PC-3 (cell line): ENCODE data around the gene CEP41. TPM values are rescaled to one million over a fixed set of nuclear protein-coding genes. Genes with fewer than 3 reads are reported as not detected.

Experiments
- ATAC-seq: fragments of 200-7000 bp; cut with Tn5 transposase; 2 replicates; pipeline ENCODE4 v1.9.1; 2020; ENCODE audit warnings: mild to moderate bottlenecking, moderate library complexity
- BruUV-seq: library from RNA; stranded (reverse); fragments of 400-500 nt; replicated peaks from 2 replicates; lab custom pipeline; 2021; lab: Mats Ljungman, UMichigan
- CTCF ChIA-PET: fragments of 300-600 bp; sonication (Branson Sonifier 250); formaldehyde crosslinking; loops from one replicate; lab custom pipeline; 2022; ENCODE audit warnings: antibody characterized with exemption; lab: Charles Lee
- POLR2A ChIA-PET: fragments of 300-600 bp; sonication (Branson Sonifier 250); formaldehyde crosslinking; loops from one replicate; lab custom pipeline; 2022; ENCODE audit warnings: antibody characterized with exemption; ENCODE audit not compliant: unreplicated experiment; lab: Charles Lee
- DNase-seq: peaks from one replicate; pipeline ENCODE4 v3.0.0-alpha.2; 2015
- H2AFZ ChIP-seq: fragments of 300-600 bp; sonication (generic); 2 replicates; pipeline ENCODE4 v1.6.0; 2016; ENCODE audit warnings: antibody characterized with exemption, low read length
- H3F3A ChIP-seq: fragments of 300-600 bp; sonication (generic); one replicate; pipeline ENCODE4 v1.6.0; 2017; ENCODE audit warnings: antibody characterized with exemption, low read length, control low read depth, mild to moderate bottlenecking; ENCODE audit not compliant: unreplicated experiment
- H3K27ac ChIP-seq: fragments of 300-600 bp; sonication (generic); 2 replicates; pipeline ENCODE4 v1.5.1; 2016; ENCODE audit warnings: mild to moderate bottlenecking, low read length
- H3K27me3 ChIP-seq: fragments of 300-600 bp; sonication (generic); 2 replicates; pipeline ENCODE4 v1.6.1; 2016; ENCODE audit warnings: low read length, mixed read lengths
- H3K36me3 ChIP-seq: fragments of 300-600 bp; sonication (generic); 2 replicates; pipeline ENCODE4 v1.6.1; 2016; ENCODE audit warnings: low read depth, mixed run types, low read length, mixed read lengths
- H3K4me1 ChIP-seq: fragments of 300-600 bp; sonication (generic); 2 replicates; pipeline ENCODE4 v1.5.1; 2016; ENCODE audit warnings: low read length; ENCODE audit not compliant: insufficient read depth
- H3K4me2 ChIP-seq: fragments of 300-600 bp; sonication (generic); 2 replicates; pipeline ENCODE4 v1.6.0; 2016; ENCODE audit warnings: low read length
- H3K4me3 ChIP-seq: fragments of 300-600 bp; sonication (generic); 2 replicates; pipeline ENCODE4 v1.5.1; 2016; ENCODE audit warnings: mild to moderate bottlenecking, low read length, mixed read lengths
- H3K79me2 ChIP-seq: fragments of 300-600 bp; sonication (generic); 2 replicates; pipeline ENCODE4 v1.6.1; 2017; ENCODE audit warnings: low read length, mixed read lengths
- H3K9ac ChIP-seq: fragments of 300-600 bp; sonication (generic); 2 replicates; pipeline ENCODE4 v1.6.0; 2016; ENCODE audit warnings: mild to moderate bottlenecking, low read length
- H3K9me2 ChIP-seq: fragments of 300-600 bp; sonication (generic); replicated peaks from 2 replicates; pipeline ENCODE4 v1.6.1; 2016; ENCODE audit warnings: mixed run types, low read length, mixed read lengths
- H3K9me3 ChIP-seq: fragments of 300-600 bp; sonication (generic); 2 replicates; pipeline ENCODE4 v1.6.1; 2016; ENCODE audit warnings: low read length, mixed read lengths
- H4K20me1 ChIP-seq: fragments of 300-600 bp; sonication (generic); 2 replicates; pipeline ENCODE4 v1.6.1; 2016; ENCODE audit warnings: low read length, mixed read lengths
- EZH2 ChIP-seq: fragments of 300-600 bp; sonication (generic); IDR thresholded peaks from one replicate; pipeline ENCODE4 v1.6.1; 2017; ENCODE audit warnings: antibody characterized with exemption, mild to moderate bottlenecking, low read length; ENCODE audit not compliant: unreplicated experiment
- EZH2phosphoT487 ChIP-seq: fragments of 300-600 bp; sonication (generic); IDR thresholded peaks from 2 replicates; pipeline ENCODE4 v1.6.1; 2018; ENCODE audit warnings: mild to moderate bottlenecking, antibody characterized with exemption, low read length, borderline replicate concordance
- intact Hi-C: fragments of 100-400 bp; cut with micrococcal nuclease; formaldehyde crosslinking; loops from 2 replicates; pipeline ENCODE4 v1.9.0; 2023
- total RNA-seq: library from RNA; depleted of rRNA; stranded (reverse); fragments of >200 nt; gene quantifications from 2 replicates; pipeline ENCODE4 v1.2.3, GENCODE V29; 2014
- TF ChIP-seq, protein P1 (sequence below): fragments of 300-600 bp; sonication (generic); conservative IDR thresholded peaks from 2 replicates; pipeline ENCODE4 v1.5.1; 2017; ENCODE audit warnings: antibody characterized with exemption, low read depth, mild to moderate bottlenecking, low read length

CEP41 gene
- total RNA-seq, 1 experiment from 2014 or later = 10.4 TPM

DNA sequence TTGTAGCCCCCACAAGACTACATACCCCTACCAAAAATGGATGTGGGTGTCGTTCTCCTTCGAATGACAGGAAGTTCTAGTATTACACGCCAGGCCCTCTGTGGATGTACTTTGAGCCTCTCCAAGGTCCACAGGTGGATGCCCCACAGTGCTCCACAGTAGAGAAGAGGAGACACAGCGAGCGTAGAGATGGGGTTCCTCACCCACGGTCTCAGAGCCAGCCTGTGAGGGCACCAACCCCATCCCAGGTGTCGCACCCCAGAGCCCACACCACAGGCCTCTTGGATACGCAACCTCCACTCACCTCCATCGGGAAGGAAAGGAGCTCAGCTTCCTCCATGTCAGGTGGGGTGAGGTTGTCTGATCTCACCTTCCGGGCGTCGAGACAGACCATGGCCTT lies 93.9 kb downstream of the CEP41 start:
- Histone ChIP-seq H4K20me1 (no peaks in the 10 kb centered on the region), H2AFZ (no peak overlapping the region), H3K4me1 (no peaks in the 10 kb centered on the region), H3K36me3 (no peaks in the 10 kb centered on the region), H3K9me2 (no peaks in the 10 kb centered on the region), H3K27ac (no peak overlapping the region), H3F3A (no peaks in the 10 kb centered on the region), H3K9ac (no peak overlapping the region), H3K27me3 (no peaks in the 10 kb centered on the region), H3K4me3 (no peak overlapping the region), H3K4me2 (no peak overlapping the region), H3K79me2 (no peaks in the 10 kb centered on the region), H3K9me3 (no peaks in the 10 kb centered on the region)
- no TSS peak for BruUV-seq
- DNase-seq (no peak), ATAC-seq (no peak)
- intact Hi-C loops = no loop called here
- ChIA-PET CTCF (no interaction called here), POLR2A (no interaction called here)
- TF ChIP-seq EZH2phosphoT487 = no peak
- TF ChIP-seq, protein P1, sequence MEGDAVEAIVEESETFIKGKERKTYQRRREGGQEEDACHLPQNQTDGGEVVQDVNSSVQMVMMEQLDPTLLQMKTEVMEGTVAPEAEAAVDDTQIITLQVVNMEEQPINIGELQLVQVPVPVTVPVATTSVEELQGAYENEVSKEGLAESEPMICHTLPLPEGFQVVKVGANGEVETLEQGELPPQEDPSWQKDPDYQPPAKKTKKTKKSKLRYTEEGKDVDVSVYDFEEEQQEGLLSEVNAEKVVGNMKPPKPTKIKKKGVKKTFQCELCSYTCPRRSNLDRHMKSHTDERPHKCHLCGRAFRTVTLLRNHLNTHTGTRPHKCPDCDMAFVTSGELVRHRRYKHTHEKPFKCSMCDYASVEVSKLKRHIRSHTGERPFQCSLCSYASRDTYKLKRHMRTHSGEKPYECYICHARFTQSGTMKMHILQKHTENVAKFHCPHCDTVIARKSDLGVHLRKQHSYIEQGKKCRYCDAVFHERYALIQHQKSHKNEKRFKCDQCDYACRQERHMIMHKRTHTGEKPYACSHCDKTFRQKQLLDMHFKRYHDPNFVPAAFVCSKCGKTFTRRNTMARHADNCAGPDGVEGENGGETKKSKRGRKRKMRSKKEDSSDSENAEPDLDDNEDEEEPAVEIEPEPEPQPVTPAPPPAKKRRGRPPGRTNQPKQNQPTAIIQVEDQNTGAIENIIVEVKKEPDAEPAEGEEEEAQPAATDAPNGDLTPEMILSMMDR = no peak

DNA sequence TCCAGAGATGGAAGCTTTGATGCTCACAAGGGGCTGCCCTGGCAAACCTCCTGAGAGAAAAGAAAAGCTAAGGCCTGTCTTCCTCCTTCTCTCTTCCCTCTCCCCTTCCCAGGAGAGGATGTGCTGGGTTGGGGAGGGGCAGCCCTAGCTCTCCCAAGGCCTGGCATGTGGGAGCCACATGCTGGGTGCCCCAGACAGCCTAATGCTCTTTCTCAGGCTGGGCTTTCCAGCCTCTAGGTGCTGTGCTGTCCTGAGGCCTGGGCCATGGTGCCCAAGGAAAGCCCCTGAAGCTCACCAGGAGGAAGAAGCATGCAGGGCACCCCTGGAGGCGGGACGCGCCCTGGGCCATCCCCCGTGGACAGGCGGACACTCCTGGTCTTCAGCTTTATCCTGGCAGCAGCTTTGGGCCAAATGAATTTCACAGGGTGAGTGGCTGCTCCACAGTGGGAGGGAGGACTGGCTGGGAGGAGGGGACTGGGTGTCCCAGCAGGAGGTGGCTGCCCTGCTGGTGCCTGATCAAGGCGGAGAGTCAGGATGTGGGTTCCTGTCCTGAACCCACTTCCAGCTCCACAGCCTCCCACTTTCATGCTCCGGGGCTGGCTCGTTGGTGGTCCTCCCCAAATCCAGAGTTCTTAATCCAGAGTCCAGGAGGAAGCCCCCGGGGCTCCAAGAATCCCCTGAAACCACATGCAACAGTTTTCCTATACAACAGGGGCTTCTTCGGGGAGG lies 94.5 kb downstream of the CEP41 start:
- POLR2A ChIA-PET = no interaction called here

DNA sequence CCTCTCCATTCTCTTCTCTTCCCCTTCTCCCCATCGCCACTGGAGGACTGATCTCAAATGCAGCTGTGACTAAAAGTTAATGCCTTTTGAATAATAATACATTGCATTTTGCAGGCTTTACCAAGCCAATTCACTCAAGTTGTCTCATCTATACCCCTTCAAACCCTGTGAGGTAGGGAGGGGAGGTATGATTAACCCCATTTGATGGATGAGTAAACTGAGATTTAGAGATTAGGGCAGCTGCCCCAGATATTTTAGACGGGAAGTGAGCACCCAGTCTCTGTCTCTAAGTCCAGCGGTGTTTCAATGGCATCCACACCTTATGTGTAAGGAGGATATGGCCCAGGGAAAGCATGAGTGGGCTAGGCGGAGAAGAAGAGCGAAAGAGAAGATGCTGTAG lies 95.1 kb downstream of the CEP41 start:
- Histone ChIP-seq H3K79me2 (no peaks in the 10 kb centered on the region), H4K20me1 (no peaks in the 10 kb centered on the region), H3K36me3 (no peaks in the 10 kb centered on the region), H3K9me2 (no peaks in the 10 kb centered on the region), H3K27me3 (no peaks in the 10 kb centered on the region), H3K9ac (no peak overlapping the region), H3K27ac (no peak overlapping the region), H2AFZ (no peak overlapping the region), H3K9me3 (no peaks in the 10 kb centered on the region), H3K4me1 (no peaks in the 10 kb centered on the region), H3K4me3 (no peak overlapping the region), H3K4me2 (no peak overlapping the region), H3F3A (no peaks in the 10 kb centered on the region)
- ATAC-seq = no peak
- TF ChIP-seq EZH2phosphoT487 = no peak
- TF ChIP-seq, protein P1 = no peak
- no peak for TF ChIP-seq EZH2
- intact Hi-C loops = no loop called here
- no peak for DNase-seq
- ChIA-PET POLR2A (no interaction called here), CTCF (no interaction called here)
- no TSS peak for BruUV-seq

More for the DNA sequence above, 94.5 kb downstream of the CEP41 start:
- no peaks in the 10 kb centered on the region for H3K79me2 ChIP-seq
- H3K4me2 ChIP-seq = no peak overlapping the region
- no peaks in the 10 kb centered on the region for H4K20me1 ChIP-seq
- no peak overlapping the region for H3K27ac ChIP-seq
- no peak for DNase-seq
- H3K9ac ChIP-seq = no peak overlapping the region
- H3K9me2 ChIP-seq = no peaks in the 10 kb centered on the region
- no peaks in the 10 kb centered on the region for H3F3A ChIP-seq
- H3K27me3 ChIP-seq = no peaks in the 10 kb centered on the region
- intact Hi-C loops = no loop called here
- no peaks in the 10 kb centered on the region for H3K4me1 ChIP-seq
- H3K9me3 ChIP-seq = no peaks in the 10 kb centered on the region
- no TSS peak for BruUV-seq
- CTCF ChIA-PET = no interaction called here
- ATAC-seq = no peak
- TF ChIP-seq, protein P1 = no peak
- TF ChIP-seq EZH2 (no peak), EZH2phosphoT487 (no peak)
- H3K36me3 ChIP-seq = no peaks in the 10 kb centered on the region
- H3K4me3 ChIP-seq = no peak overlapping the region
- H2AFZ ChIP-seq = no peak overlapping the region
